Measurements from ENCODE around the gene JAK1. TPM values are rescaled to one million over a fixed set of nuclear protein-coding genes. Genes with fewer than 3 reads are reported as not detected.

Gene JAK1
- total and polyA plus RNA-seq, 10 donors: 46.6 to 270 (median 205) TPM

GRCh38 chr1:64965366-64966157 is 787 bp downstream of the JAK1 start:
- WGBS, 5 donors: 0 to 1% (median 1%) methylated on average over 26 to 52 of the region's 52 CpGs
- peaks cover 36 to 66% (median 54%) of the 10 kb centered on the region in 6 donors for H3K4me1 ChIP-seq
- no peaks in the 10 kb centered on the region for H3K27me3 ChIP-seq (replicated peaks in 1 of 7)
- no peaks in the 10 kb centered on the region for H3K36me3 ChIP-seq
- peak overlapping the region; percentile 94 to 100 (median 98) for H3K27ac ChIP-seq
- intact Hi-C loops (cut with DNase I; ENCODE audit: low total_unique reads): loop anchor here (10.0 kb wide), 2 partner anchors 51 to 101 kb away; no protein-coding TSS in a partner anchor
- no peaks in the 10 kb centered on the region for H3K9me3 ChIP-seq
- TF ChIP-seq CTCF (IDR thresholded peaks at IDR 0.05 in 8 of 11, conservative IDR thresholded peaks at IDR 0.05 in 3 of 11) (no peak), POLR2AphosphoS5 (IDR thresholded peaks at IDR 0.05) (peak; percentile 68 to 85 (median 84)), POLR2A (IDR thresholded peaks at IDR 0.05) (peak in 1 of 3 donors; percentile 60)
- H3K4me3 ChIP-seq: peak overlapping the region; percentile 67 to 92 (median 82)
- DNase-seq: peak; percentile 95

- WGBS, 5 donors: 59 to 80% (median 69%) methylated on average over 5 of the region's 5 CpGs
- H3K4me3 ChIP-seq: peak overlapping the region in 3 of 8 donors; percentile 89 to 92 (median 91)
These were observed 2.9 kb downstream of the JAK1 start for GRCh38 chr1:64963466-64963865.

GRCh38 chr1:64962441-64962840 is 3.9 kb downstream of the JAK1 start:
- Histone ChIP-seq H3K4me1 (peaks cover 60 to 89% (median 84%) of the 10 kb centered on the region in 6 donors), H3K4me3 (peak overlapping the region in 3 of 8 donors; percentile 1 to 89 (median 3)), H3K36me3 (no peaks in the 10 kb centered on the region), H3K27me3 (replicated peaks in 1 of 7) (no peaks in the 10 kb centered on the region), H3K27ac (peak overlapping the region in 7 of 8 donors; percentile 23 to 100 (median 98)), H3K9me3 (no peaks in the 10 kb centered on the region)
- peak; percentile 72 for DNase-seq
- intact Hi-C loops (cut with DNase I; ENCODE audit: low total_unique reads): loop anchor here (10.0 kb wide), 2 partner anchors 48 to 98 kb away; no protein-coding TSS in a partner anchor
- TF ChIP-seq POLR2A (IDR thresholded peaks at IDR 0.05) (no peak), POLR2AphosphoS5 (IDR thresholded peaks at IDR 0.05) (peak in 2 of 3 donors; percentile 45 to 81), CTCF (IDR thresholded peaks at IDR 0.05 in 8 of 11, conservative IDR thresholded peaks at IDR 0.05 in 3 of 11) (no peak)
- WGBS, 5 donors: 18 to 35% (median 26%) methylated on average over 7 of the region's 7 CpGs

More at GRCh38 chr1:64963466-64963865, 2.9 kb downstream of the JAK1 start:
- intact Hi-C loops (cut with DNase I; ENCODE audit: low total_unique reads): loop anchor here (10.0 kb wide), 2 partner anchors 49 to 99 kb away; no protein-coding TSS in a partner anchor
- no peaks in the 10 kb centered on the region for H3K27me3 ChIP-seq (replicated peaks in 1 of 7)
- H3K4me1 ChIP-seq: peaks cover 54 to 87% (median 75%) of the 10 kb centered on the region in 6 donors
- H3K27ac ChIP-seq: peak overlapping the region in 5 of 8 donors; percentile 98 to 100 (median 100)
- no peak for DNase-seq
- H3K36me3 ChIP-seq: no peaks in the 10 kb centered on the region
- no peak for TF ChIP-seq CTCF (IDR thresholded peaks at IDR 0.05 in 8 of 11, conservative IDR thresholded peaks at IDR 0.05 in 3 of 11)
- no peak for TF ChIP-seq POLR2A (IDR thresholded peaks at IDR 0.05)
- no peak for TF ChIP-seq POLR2AphosphoS5 (IDR thresholded peaks at IDR 0.05)
- no peaks in the 10 kb centered on the region for H3K9me3 ChIP-seq

- Histone ChIP-seq H3K27me3 (replicated peaks in 1 of 7) (no peaks in the 10 kb centered on the region), H3K4me1 (peaks cover 64 to 89% (median 84%) of the 10 kb centered on the region in 6 donors), H3K4me3 (peak overlapping the region in 3 of 8 donors; percentile 1 to 89 (median 3)), H3K36me3 (no peaks in the 10 kb centered on the region), H3K9me3 (no peaks in the 10 kb centered on the region), H3K27ac (peak overlapping the region in 7 of 8 donors; percentile 23 to 100 (median 98))
- intact Hi-C loops (cut with DNase I; ENCODE audit: low total_unique reads): loop anchor here (10.0 kb wide), 2 partner anchors 47 to 97 kb away; no protein-coding TSS in a partner anchor
- no peak for DNase-seq
- TF ChIP-seq POLR2A (IDR thresholded peaks at IDR 0.05): no peak
- no peak for TF ChIP-seq POLR2AphosphoS5 (IDR thresholded peaks at IDR 0.05)
- TF ChIP-seq CTCF (IDR thresholded peaks at IDR 0.05 in 8 of 11, conservative IDR thresholded peaks at IDR 0.05 in 3 of 11): no peak
- WGBS, 5 donors: 38 to 66% (median 50%) methylated on average over 1 of the region's 1 CpG
These were observed 4.4 kb downstream of the JAK1 start for GRCh38 chr1:64961923-64962322.

Data from spleen (tissue), 11 donors.